Osteoblast (primary cell): ENCODE data around the gene WWTR1. TPM values are rescaled to one million over a fixed set of nuclear protein-coding genes. Genes with fewer than 3 reads are reported as not detected.

Experiments
- DNase-seq: peaks from one replicate; pipeline ENCODE4 v3.0.0; 2011; ENCODE audit warnings: low spot score, mixed read lengths; ENCODE audit not compliant: insufficient read length; ENCODE audit errors: missing footprints
- H2AFZ ChIP-seq: 2 replicates; pipeline ENCODE4 v1.6.0; 2011; ENCODE audit warnings: mild to moderate bottlenecking, low read length
- H3K27ac ChIP-seq: 2 replicates; pipeline ENCODE4 v1.5.1; 2011; ENCODE audit warnings: mild to moderate bottlenecking, low read depth, low read length, moderate library complexity
- H3K27me3 ChIP-seq: 2 replicates; pipeline ENCODE4 v1.6.0; 2012; ENCODE audit warnings: mild to moderate bottlenecking, control low read depth, inconsistent platforms, low read length, moderate library complexity; ENCODE audit not compliant: insufficient read depth
- H3K36me3 ChIP-seq: 2 replicates; pipeline ENCODE4 v1.5.1; 2011; ENCODE audit warnings: mild to moderate bottlenecking, low read length, control low read depth, moderate library complexity; ENCODE audit not compliant: insufficient read depth
- H3K4me1 ChIP-seq: 2 replicates; pipeline ENCODE4 v1.5.1; 2011; ENCODE audit warnings: mild to moderate bottlenecking, low read length, control low read depth, moderate library complexity; ENCODE audit not compliant: insufficient read depth
- H3K4me2 ChIP-seq: 2 replicates; pipeline ENCODE4 v1.6.0; 2011; ENCODE audit warnings: mild to moderate bottlenecking, low read length; ENCODE audit not compliant: insufficient read depth
- H3K4me3 ChIP-seq: fragments of 200-600 bp; sonication (generic); 3 replicates; pipeline ENCODE4 v1.5.1; 2012; ENCODE audit warnings: mild to moderate bottlenecking, low read length, inconsistent platforms; ENCODE audit not compliant: insufficient read depth
- H3K79me2 ChIP-seq: 2 replicates; pipeline ENCODE4 v1.6.0; 2012; ENCODE audit warnings: mild to moderate bottlenecking, low read length, control low read depth, inconsistent platforms; ENCODE audit not compliant: insufficient read depth
- H3K9me3 ChIP-seq: 2 replicates; pipeline ENCODE4 v1.5.1; 2011; ENCODE audit warnings: low read depth, low read length, control low read depth
- H4K20me1 ChIP-seq: 2 replicates; pipeline ENCODE4 v1.6.0; 2012; ENCODE audit warnings: mild to moderate bottlenecking, low read length, control low read depth; ENCODE audit not compliant: insufficient read depth
- CTCF ChIP-seq: IDR thresholded peaks from 2 replicates; pipeline ENCODE4 v1.5.1; 2011; ENCODE audit warnings: mild to moderate bottlenecking, low read depth, low read length, moderate library complexity; ENCODE audit errors: extremely low read depth
- total RNA-seq: library from RNA; depleted of rRNA; stranded (reverse); fragments of >200 nt; gene quantifications from 2 replicates; pipeline ENCODE4 v1.2.3, GENCODE V29; 2012

Gene WWTR1
- total RNA-seq, 1 donor = 84.7 TPM

- Histone ChIP-seq H3K4me1 (peaks cover 44% of the 10 kb centered on the region), H3K79me2 (peaks cover 94% of the 10 kb centered on the region), H3K36me3 (peaks cover 5% of the 10 kb centered on the region), H3K27ac (peak overlapping the region; percentile 64), H2AFZ (no peak overlapping the region), H3K27me3 (no peaks in the 10 kb centered on the region), H4K20me1 (peaks cover 30% of the 10 kb centered on the region), H3K9me3 (no peaks in the 10 kb centered on the region), H3K4me2 (peak overlapping the region; percentile 50), H3K4me3 (no peak overlapping the region)
- no peak for DNase-seq
- no peak for TF ChIP-seq CTCF
Observed at GRCh38 chr3:149615731-149616221, 42.0 kb downstream of the WWTR1 start.

- Histone ChIP-seq H3K36me3 (peaks cover 3% of the 10 kb centered on the region), H3K4me2 (no peak overlapping the region), H3K4me3 (no peak overlapping the region), H4K20me1 (peaks cover 17% of the 10 kb centered on the region), H3K27ac (no peak overlapping the region), H3K4me1 (peaks cover 44% of the 10 kb centered on the region), H3K79me2 (peaks cover 98% of the 10 kb centered on the region), H3K27me3 (no peaks in the 10 kb centered on the region), H3K9me3 (no peaks in the 10 kb centered on the region), H2AFZ (no peak overlapping the region)
- DNase-seq = no peak
- TF ChIP-seq CTCF = no peak
Observed at GRCh38 chr3:149613988-149614387, 43.8 kb downstream of the WWTR1 start.

GRCh38 chr3:149612456-149612855 is 45.4 kb downstream of the WWTR1 start:
- TF ChIP-seq CTCF = no peak
- Histone ChIP-seq H3K4me3 (no peak overlapping the region), H2AFZ (no peak overlapping the region), H3K79me2 (peaks cover 95% of the 10 kb centered on the region), H3K27ac (no peak overlapping the region), H3K4me1 (peaks cover 38% of the 10 kb centered on the region), H3K27me3 (no peaks in the 10 kb centered on the region), H4K20me1 (peaks cover 9% of the 10 kb centered on the region), H3K4me2 (no peak overlapping the region), H3K36me3 (peaks cover 9% of the 10 kb centered on the region), H3K9me3 (no peaks in the 10 kb centered on the region)
- DNase-seq = no peak

DNA sequence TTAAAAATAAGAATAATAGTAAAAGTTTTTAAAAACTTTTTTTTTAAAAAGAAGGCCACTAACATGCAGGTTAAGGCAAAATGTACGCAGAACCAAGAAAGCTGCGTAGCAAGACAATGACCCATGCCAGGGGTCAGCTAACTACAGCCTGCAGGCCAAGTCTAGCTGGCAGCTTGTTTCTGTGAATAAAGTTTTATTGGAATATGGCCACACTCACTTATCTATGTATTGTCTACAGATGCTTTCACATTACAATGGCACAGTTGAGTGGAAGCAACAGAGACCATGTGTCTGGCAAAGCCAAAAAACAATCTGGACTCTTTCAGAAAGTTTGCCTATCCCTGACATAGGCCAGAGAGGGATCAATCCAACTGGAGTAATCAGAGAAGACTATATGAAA is 46.7 kb downstream of the WWTR1 start:
- H4K20me1 ChIP-seq = peaks cover 7% of the 10 kb centered on the region
- H3K79me2 ChIP-seq = peaks cover 96% of the 10 kb centered on the region
- H2AFZ ChIP-seq = no peak overlapping the region
- H3K4me2 ChIP-seq = no peak overlapping the region
- TF ChIP-seq CTCF = no peak
- H3K4me3 ChIP-seq = no peak overlapping the region
- no peak overlapping the region for H3K27ac ChIP-seq
- H3K27me3 ChIP-seq = no peaks in the 10 kb centered on the region
- DNase-seq = no peak
- H3K9me3 ChIP-seq = no peaks in the 10 kb centered on the region
- H3K36me3 ChIP-seq = peaks cover 13% of the 10 kb centered on the region
- H3K4me1 ChIP-seq = peaks cover 45% of the 10 kb centered on the region
